B cell (primary cell): ENCODE results near the gene KRTAP3-1.

Experiments
- CTCF ChIP-seq: fragments of 200-600 bp; IDR thresholded peaks from one replicate; pipeline ENCODE4 v1.8.0; 2022; ENCODE audit warnings: antibody characterized with exemption, mild to moderate bottlenecking
- EZH2 ChIP-seq: IDR thresholded peaks from 2 replicates; pipeline ENCODE4 v1.6.1; 2012; ENCODE audit warnings: borderline replicate concordance, low read depth, mild to moderate bottlenecking, moderate library complexity, low read length; ENCODE audit not compliant: insufficient read depth, poor library complexity, severe bottlenecking

GRCh38 chr17:40961591-40961990 lies 47.3 kb downstream of the KRTAP3-1 start:
- TF ChIP-seq CTCF: no peak
- no peak for TF ChIP-seq EZH2
